ENCODE data around the gene TEX264.

DNA sequence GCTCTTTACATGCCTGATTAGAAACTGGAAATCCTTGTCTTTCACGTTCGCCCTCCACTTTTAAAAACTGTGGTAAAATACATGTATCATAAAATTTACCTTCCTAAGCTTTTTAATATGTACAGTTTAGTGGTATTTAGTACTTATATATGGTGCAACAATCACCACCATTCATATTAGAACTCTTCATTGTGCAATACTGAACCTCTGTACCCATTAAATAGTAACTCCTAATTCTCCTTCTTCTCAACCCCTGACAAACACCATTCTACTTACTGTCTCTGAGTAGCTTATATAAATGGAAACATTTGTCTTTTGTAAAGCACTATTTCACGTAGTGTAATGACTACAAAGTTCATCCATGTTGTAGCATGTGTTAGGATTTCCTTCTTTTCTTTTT is 64.0 kb downstream of the TEX264 start:
- no peak for TF ChIP-seq CTCF (IDR thresholded peaks at IDR 0.05)
- no peak for TF ChIP-seq EZH2 (IDR thresholded peaks at IDR 0.05)

Data from neural progenitor cell (in vitro differentiated cells).